Psoas muscle (tissue), 8 donors: ENCODE results near the gene TXNDC16. TPM values are rescaled to one million over a fixed set of nuclear protein-coding genes. Genes with fewer than 3 reads are reported as not detected.

ENCODE experiments used
- ATAC-seq, 4 donors: fragments of 200-7000 bp; cut with Tn5 transposase; one replicate each; pipeline ENCODE4 v1.9.1; 2020; ENCODE audit warnings: moderate library complexity in 3 of 4, mild to moderate bottlenecking in 2 of 4
- DNase-seq, 2 donors: peaks; one replicate each; pipeline ENCODE4 v3.0.0-alpha.2; 2020
- H3K27ac ChIP-seq: fragments of 200-600 bp; one replicate; pipeline ENCODE4 v1.8.0; 2022
- H3K27me3 ChIP-seq, 3 donors: fragments of 200-600 bp in 1 of 3; one replicate each; pipeline versions ENCODE4 v1.6.1 to v1.8.0; 2013 to 2022; ENCODE audit warnings: low read length in 2 of 3, mild to moderate bottlenecking in 2 of 3, moderate library complexity in 1 of 3; ENCODE audit not compliant: insufficient read depth in 3 of 3
- H3K36me3 ChIP-seq, 2 donors: fragments of 200-600 bp in 1 of 2; one replicate each; pipeline versions ENCODE4 v1.6.1 to v1.8.0; 2013 to 2022; ENCODE audit warnings: low read depth in 1 of 2, mild to moderate bottlenecking in 1 of 2, moderate library complexity in 1 of 2; ENCODE audit not compliant: insufficient read depth in 1 of 2
- H3K4me1 ChIP-seq: fragments of 200-600 bp; one replicate; pipeline ENCODE4 v1.8.0; 2022
- H3K4me3 ChIP-seq: fragments of 200-600 bp; one replicate; pipeline ENCODE4 v1.8.0; 2022; ENCODE audit warnings: mild to moderate bottlenecking
- H3K9me3 ChIP-seq: fragments of 200-600 bp; one replicate; pipeline ENCODE4 v1.8.0; 2022
- CTCF ChIP-seq: fragments of 200-600 bp; IDR thresholded peaks from one replicate; pipeline ENCODE4 v1.8.0; 2022; ENCODE audit warnings: antibody characterized with exemption
- WGBS, 3 donors: extraction: QIAGEN DNeasy Blood & Tissue Kit; methylation state at CpG; one replicate each; pipeline versions ENCODE4 v1.1.6 to v1.1.7; 2013; 5-methylcytosine and 5-hydroxymethylcytosine counted together
- intact Hi-C, 2 donors: fragments of 100-400 bp; cut with DNase I; formaldehyde crosslinking; loops; one replicate each; pipeline versions ENCODE4 v1.11.0 to v1.14.2; 2022
- polyA plus RNA-seq, 3 donors: library from polyadenylated mRNA; stranded (reverse); fragments of 200-250 nt; gene quantifications; one replicate each; pipeline ENCODE4 v1.2.3, GENCODE V29; 2013
- total RNA-seq, 4 donors: library from RNA; stranded (reverse); fragmentation: NEBNext Ultra II Directional in 2 of 4; extraction: Animal tissue kit (Norgen Biotek cat#: 25700) in 2 of 4; gene quantifications; one replicate each; pipeline versions ENCODE4 v1.2.1 to v1.2.4, GENCODE V29; 2021 to 2023
- donor health status: healthy with polysubstance abuse.
- donor health status: DM: no; HTN: no; CAD: no; lungs with moderate emphysema.
- donor health status: Bipolar disorder and iron deficiency.
- donor health status: healthy.
- donor health status: DM: yes; HTN: yes; CAD: no.
- donor health status: DM: no; HTN: no; CAD: no.
- donor health status: DM: no; HTN: no; CAD: no.
- donor health status: DM: yes; HTN: yes; CAD: no.

Gene TXNDC16
- total and polyA plus RNA-seq, 7 donors, result 0.42 to 4.2 (median 1.8) TPM

DNA sequence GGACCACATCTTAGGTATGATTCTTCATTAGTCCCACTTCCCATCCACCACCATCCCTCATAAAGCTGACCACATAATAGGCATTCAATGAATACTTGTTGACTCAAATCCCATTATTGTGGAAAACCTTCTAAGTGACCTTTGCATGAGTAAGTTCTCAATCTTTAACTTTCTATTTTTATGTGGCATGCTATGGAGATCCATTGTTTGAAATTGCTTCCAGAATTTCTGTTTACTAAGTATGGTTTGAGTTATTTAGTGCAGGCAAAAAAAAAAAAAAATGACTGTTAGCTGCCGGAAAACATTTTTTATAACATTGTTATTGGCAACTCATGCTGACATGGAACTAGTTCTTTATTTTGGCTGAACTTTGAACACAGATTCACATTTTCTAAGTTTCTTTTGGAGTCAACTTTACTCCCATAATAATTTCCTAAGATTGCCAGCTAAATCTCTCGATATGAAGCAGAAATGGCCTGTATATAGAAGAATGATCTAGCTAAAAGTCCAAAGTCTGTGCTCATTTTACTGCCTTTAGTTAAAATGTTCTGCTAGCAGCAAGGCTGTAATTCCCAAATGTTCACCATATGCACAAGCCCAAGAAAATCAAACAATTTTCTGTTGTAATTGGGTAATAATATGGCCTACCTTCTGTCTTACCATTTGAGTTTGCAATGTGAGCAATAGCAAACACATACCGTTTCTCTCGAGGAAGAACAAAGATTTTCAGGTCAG, 160.3 kb downstream of the TXNDC16 start:
- no peak overlapping the region for H3K27ac ChIP-seq
- no peak overlapping the region for H3K4me3 ChIP-seq
- no peaks in the 10 kb centered on the region for H3K4me1 ChIP-seq
- DNase-seq (no peak), ATAC-seq (no peak)
- intact Hi-C loops, result no loop called here
- no peaks in the 10 kb centered on the region for H3K9me3 ChIP-seq
- 69 to 82% (median 75%) methylated on average over 4 of the region's 4 CpGs for WGBS, 3 donors
- H3K36me3 ChIP-seq, result no peaks in the 10 kb centered on the region
- no peaks in the 10 kb centered on the region for H3K27me3 ChIP-seq
- no peak for TF ChIP-seq CTCF

Other genes with a start within 250 kb of the TXNDC16 start
- under 1 TPM; 0.26 to 0.57 (median 0.33) TPM for gene PTGER2, start 238.2 kb downstream of the TXNDC16 start, total RNA-seq
- under 1 TPM; 0.08 to 0.14 (median 0.13) TPM for gene PTGER2, start 238.2 kb downstream of the TXNDC16 start, polyA plus RNA-seq
- gene GPR137C, start 331 bp upstream of the TXNDC16 start, total RNA-seq, result 1 to 10 TPM in 1 of 4 donors, under 1 TPM in 3; 0.13 to 1.6 (median 0.29) TPM
- under 1 TPM; 0.31 to 0.58 (median 0.40) TPM for gene GPR137C, start 331 bp upstream of the TXNDC16 start, polyA plus RNA-seq
- 10 to 100 TPM; 14.2 to 22.3 (median 19.4) TPM for gene ERO1A, start 143.1 kb upstream of the TXNDC16 start, total RNA-seq
- gene ERO1A, start 143.1 kb upstream of the TXNDC16 start, polyA plus RNA-seq, result 10 to 100 TPM in 2 of 3 donors, 1 to 10 TPM in 1; 6.9 to 16.1 (median 12.9) TPM
- 100 to 1,000 TPM in 3 of 4 donors, 10 to 100 TPM in 1; 80.6 to 178 (median 116) TPM for gene PSMC6, start 154.7 kb upstream of the TXNDC16 start, total RNA-seq
- 100 to 1,000 TPM; 144 to 292 (median 171) TPM for gene PSMC6, start 154.7 kb upstream of the TXNDC16 start, polyA plus RNA-seq
- gene STYX, start 177.7 kb upstream of the TXNDC16 start, total RNA-seq, result 10 to 100 TPM; 12.5 to 24.7 (median 16.2) TPM
- 1 to 10 TPM; 6.5 to 9.1 (median 7.8) TPM for gene STYX, start 177.7 kb upstream of the TXNDC16 start, polyA plus RNA-seq
- 10 to 100 TPM in 3 of 4 donors, 1 to 10 TPM in 1; 7.9 to 17.0 (median 15.2) TPM for gene GNPNAT1, start 239.1 kb upstream of the TXNDC16 start, total RNA-seq
- 10 to 100 TPM; 11.9 to 54.0 (median 27.8) TPM for gene GNPNAT1, start 239.1 kb upstream of the TXNDC16 start, polyA plus RNA-seq